T-helper 2 cell treated with Interferon-gamma antibody and Interleukin-4, amounts not matched to agents 5 μg/mL and 100 μg/mL, for 36 hours (primary cell): Measurements from ENCODE around the gene LRRC4C.

ENCODE experiments used
- DNase-seq: peaks from one replicate; pipeline ENCODE4 v3.0.0; 2021; ENCODE audit warnings: low spot score
- H3K27ac Mint-ChIP-seq: one replicate; pipeline ENCODE4 v1.8.0; 2021; ENCODE audit warnings: mild to moderate bottlenecking, mixed read lengths
- H3K27me3 Mint-ChIP-seq: one replicate; pipeline ENCODE4 v1.8.0; 2021; ENCODE audit warnings: low read depth, mixed read lengths
- H3K36me3 Mint-ChIP-seq: one replicate; pipeline ENCODE4 v1.8.0; 2021; ENCODE audit warnings: low read depth, mixed read lengths
- H3K4me1 Mint-ChIP-seq: one replicate; pipeline ENCODE4 v1.8.0; 2021; ENCODE audit warnings: low read depth, mixed read lengths
- H3K4me3 Mint-ChIP-seq: one replicate; pipeline ENCODE4 v1.8.0; 2022; ENCODE audit warnings: mild to moderate bottlenecking, moderate library complexity, mixed read lengths
- H3K9me3 Mint-ChIP-seq: one replicate; pipeline ENCODE4 v1.8.0; 2021; ENCODE audit warnings: mixed read lengths

Gene LRRC4C

GRCh38 chr11:41328324-41328723 is 131.1 kb downstream of the LRRC4C start:
- Mint-ChIP-seq H3K4me3 (no peak overlapping the region), H3K4me1 (no peaks in the 10 kb centered on the region), H3K27ac (no peak overlapping the region), H3K9me3 (peaks cover 45% of the 10 kb centered on the region), H3K27me3 (no peaks in the 10 kb centered on the region), H3K36me3 (no peaks in the 10 kb centered on the region)
- no peak for DNase-seq

GRCh38 chr11:41323446-41323845 is 136.0 kb downstream of the LRRC4C start:
- H3K27ac Mint-ChIP-seq: no peak overlapping the region
- H3K36me3 Mint-ChIP-seq: no peaks in the 10 kb centered on the region
- H3K4me1 Mint-ChIP-seq: no peaks in the 10 kb centered on the region
- no peak for DNase-seq
- H3K27me3 Mint-ChIP-seq: no peaks in the 10 kb centered on the region
- H3K4me3 Mint-ChIP-seq: no peak overlapping the region
- peaks cover 46% of the 10 kb centered on the region for H3K9me3 Mint-ChIP-seq

- no peak for DNase-seq
- no peaks in the 10 kb centered on the region for H3K4me1 Mint-ChIP-seq
- peaks cover 30% of the 10 kb centered on the region for H3K9me3 Mint-ChIP-seq
- no peaks in the 10 kb centered on the region for H3K27me3 Mint-ChIP-seq
- no peak overlapping the region for H3K27ac Mint-ChIP-seq
- no peak overlapping the region for H3K4me3 Mint-ChIP-seq
- H3K36me3 Mint-ChIP-seq: no peaks in the 10 kb centered on the region
These were observed 138.8 kb downstream of the LRRC4C start for GRCh38 chr11:41320653-41321052.

GRCh38 chr11:41320238-41320637 is 139.2 kb downstream of the LRRC4C start:
- Mint-ChIP-seq H3K27me3 (no peaks in the 10 kb centered on the region), H3K27ac (no peak overlapping the region), H3K4me1 (no peaks in the 10 kb centered on the region), H3K9me3 (peaks cover 29% of the 10 kb centered on the region), H3K36me3 (no peaks in the 10 kb centered on the region), H3K4me3 (no peak overlapping the region)
- no peak for DNase-seq

- peaks cover 32% of the 10 kb centered on the region for H3K9me3 Mint-ChIP-seq
- no peak overlapping the region for H3K27ac Mint-ChIP-seq
- DNase-seq: no peak
- no peak overlapping the region for H3K4me3 Mint-ChIP-seq
- no peaks in the 10 kb centered on the region for H3K27me3 Mint-ChIP-seq
- no peaks in the 10 kb centered on the region for H3K4me1 Mint-ChIP-seq
- H3K36me3 Mint-ChIP-seq: no peaks in the 10 kb centered on the region
These were observed 140.0 kb downstream of the LRRC4C start for GRCh38 chr11:41319434-41319833.

- Mint-ChIP-seq H3K4me1 (no peaks in the 10 kb centered on the region), H3K9me3 (peaks cover 21% of the 10 kb centered on the region), H3K36me3 (no peaks in the 10 kb centered on the region), H3K27me3 (no peaks in the 10 kb centered on the region), H3K4me3 (no peak overlapping the region), H3K27ac (no peak overlapping the region)
- DNase-seq: no peak
These were observed 142.7 kb downstream of the LRRC4C start for GRCh38 chr11:41316751-41317150.

- H3K27ac Mint-ChIP-seq: no peak overlapping the region
- H3K36me3 Mint-ChIP-seq: no peaks in the 10 kb centered on the region
- H3K4me1 Mint-ChIP-seq: no peaks in the 10 kb centered on the region
- DNase-seq: no peak
- no peak overlapping the region for H3K4me3 Mint-ChIP-seq
- H3K9me3 Mint-ChIP-seq: peaks cover 14% of the 10 kb centered on the region
- no peaks in the 10 kb centered on the region for H3K27me3 Mint-ChIP-seq
These were observed 146.2 kb downstream of the LRRC4C start for GRCh38 chr11:41313226-41313625.

- Mint-ChIP-seq H3K4me1 (no peaks in the 10 kb centered on the region), H3K36me3 (peaks cover 2% of the 10 kb centered on the region), H3K27me3 (no peaks in the 10 kb centered on the region), H3K9me3 (peaks cover 28% of the 10 kb centered on the region), H3K27ac (no peak overlapping the region), H3K4me3 (no peak overlapping the region)
- no peak for DNase-seq
These were observed 149.7 kb downstream of the LRRC4C start for GRCh38 chr11:41309716-41310115.

- Mint-ChIP-seq H3K27me3 (no peaks in the 10 kb centered on the region), H3K36me3 (peaks cover 2% of the 10 kb centered on the region), H3K9me3 (peaks cover 28% of the 10 kb centered on the region), H3K27ac (no peak overlapping the region), H3K4me3 (no peak overlapping the region), H3K4me1 (no peaks in the 10 kb centered on the region)
- DNase-seq: no peak
These were observed 150.3 kb downstream of the LRRC4C start for GRCh38 chr11:41309111-41309522.

- H3K36me3 Mint-ChIP-seq: peaks cover 2% of the 10 kb centered on the region
- H3K27me3 Mint-ChIP-seq: no peaks in the 10 kb centered on the region
- H3K4me3 Mint-ChIP-seq: no peak overlapping the region
- no peak overlapping the region for H3K27ac Mint-ChIP-seq
- DNase-seq: no peak
- peaks cover 28% of the 10 kb centered on the region for H3K9me3 Mint-ChIP-seq
- no peaks in the 10 kb centered on the region for H3K4me1 Mint-ChIP-seq
These were observed 151.2 kb downstream of the LRRC4C start for GRCh38 chr11:41308286-41308685.

GRCh38 chr11:41307296-41308080 is 152.0 kb downstream of the LRRC4C start:
- no peak overlapping the region for H3K4me3 Mint-ChIP-seq
- H3K9me3 Mint-ChIP-seq: peaks cover 28% of the 10 kb centered on the region
- no peak for DNase-seq
- H3K27me3 Mint-ChIP-seq: no peaks in the 10 kb centered on the region
- no peak overlapping the region for H3K27ac Mint-ChIP-seq
- peaks cover 2% of the 10 kb centered on the region for H3K36me3 Mint-ChIP-seq
- no peaks in the 10 kb centered on the region for H3K4me1 Mint-ChIP-seq

- Mint-ChIP-seq H3K27me3 (no peaks in the 10 kb centered on the region), H3K4me1 (no peaks in the 10 kb centered on the region), H3K36me3 (peaks cover 2% of the 10 kb centered on the region), H3K27ac (no peak overlapping the region), H3K4me3 (no peak overlapping the region), H3K9me3 (peaks cover 28% of the 10 kb centered on the region)
- no peak for DNase-seq
These were observed 153.0 kb downstream of the LRRC4C start for GRCh38 chr11:41306431-41306830.

GRCh38 chr11:41301023-41301422 is 158.4 kb downstream of the LRRC4C start:
- no peak for DNase-seq
- Mint-ChIP-seq H3K27me3 (no peaks in the 10 kb centered on the region), H3K4me3 (no peak overlapping the region), H3K36me3 (peaks cover under 1% of the 10 kb centered on the region), H3K27ac (no peak overlapping the region), H3K9me3 (peaks cover 8% of the 10 kb centered on the region), H3K4me1 (no peaks in the 10 kb centered on the region)

- peaks cover 39% of the 10 kb centered on the region for H3K9me3 Mint-ChIP-seq
- no peak for DNase-seq
- no peaks in the 10 kb centered on the region for H3K27me3 Mint-ChIP-seq
- H3K36me3 Mint-ChIP-seq: no peaks in the 10 kb centered on the region
- no peak overlapping the region for H3K27ac Mint-ChIP-seq
- H3K4me3 Mint-ChIP-seq: no peak overlapping the region
- H3K4me1 Mint-ChIP-seq: no peaks in the 10 kb centered on the region
These were observed 170.0 kb downstream of the LRRC4C start for GRCh38 chr11:41289408-41289807.

- H3K4me1 Mint-ChIP-seq: no peaks in the 10 kb centered on the region
- no peak for DNase-seq
- no peaks in the 10 kb centered on the region for H3K27me3 Mint-ChIP-seq
- no peaks in the 10 kb centered on the region for H3K36me3 Mint-ChIP-seq
- H3K9me3 Mint-ChIP-seq: peaks cover 45% of the 10 kb centered on the region
- H3K27ac Mint-ChIP-seq: no peak overlapping the region
- no peak overlapping the region for H3K4me3 Mint-ChIP-seq
These were observed 172.7 kb downstream of the LRRC4C start for GRCh38 chr11:41286751-41287150.
